GM12878 (cell line): ENCODE data around the gene FHIP2A.

Experiments used
- BRCA1 ChIP-seq: IDR thresholded peaks from 2 replicates; pipeline ENCODE4 v1.6.1; 2011; ENCODE audit warnings: low read depth, low read length, improper control_type of control experiment
- EP300 ChIP-seq, 2 experiments: fragments of 150-350 bp in 1 of 2; IDR thresholded peaks; 2 replicates each; pipeline ENCODE4 v1.6.1; 2011 to 2012; ENCODE audit warnings: low read depth in 2 of 2, low read length in 2 of 2, borderline replicate concordance in 1 of 2, improper control_type of control experiment in 1 of 2, inconsistent platforms in 1 of 2; ENCODE audit not compliant: control insufficient read depth in 1 of 2
- JUNB ChIP-seq: IDR thresholded peaks from 2 replicates; pipeline ENCODE4 v1.6.1; 2016; ENCODE audit warnings: antibody characterized with exemption, mild to moderate bottlenecking
- TAF1 ChIP-seq: IDR thresholded peaks from 2 replicates; pipeline ENCODE4 v1.6.1; 2011; ENCODE audit warnings: mild to moderate bottlenecking, low read depth, low read length, borderline replicate concordance
- TF ChIP-seq, protein P1 (sequence below), 3 experiments: IDR thresholded peaks in 2 of 3; conservative IDR thresholded peaks in 1 of 3; 2 replicates each; pipeline ENCODE4 v1.5.1; 2011; ENCODE audit warnings: low read depth in 3 of 3, low read length in 3 of 3, mild to moderate bottlenecking in 3 of 3, control low read depth in 2 of 3, moderate library complexity in 2 of 3, inconsistent platforms in 1 of 3, mixed read lengths in 1 of 3; ENCODE audit not compliant: control insufficient read depth in 2 of 3, insufficient read depth in 1 of 3; ENCODE audit errors: extremely low read depth in 1 of 3
- TF ChIP-seq, protein P2 (sequence below): fragments of 450-650 bp; IDR thresholded peaks from 2 replicates; pipeline ENCODE4 v1.6.1; 2016; ENCODE audit warnings: mild to moderate bottlenecking
- TF ChIP-seq, protein P3 (sequence below): IDR thresholded peaks from 2 replicates; pipeline ENCODE4 v1.6.1; 2011; ENCODE audit warnings: mild to moderate bottlenecking, low read depth, low read length, moderate library complexity; ENCODE audit not compliant: insufficient replicate concordance

DNA sequence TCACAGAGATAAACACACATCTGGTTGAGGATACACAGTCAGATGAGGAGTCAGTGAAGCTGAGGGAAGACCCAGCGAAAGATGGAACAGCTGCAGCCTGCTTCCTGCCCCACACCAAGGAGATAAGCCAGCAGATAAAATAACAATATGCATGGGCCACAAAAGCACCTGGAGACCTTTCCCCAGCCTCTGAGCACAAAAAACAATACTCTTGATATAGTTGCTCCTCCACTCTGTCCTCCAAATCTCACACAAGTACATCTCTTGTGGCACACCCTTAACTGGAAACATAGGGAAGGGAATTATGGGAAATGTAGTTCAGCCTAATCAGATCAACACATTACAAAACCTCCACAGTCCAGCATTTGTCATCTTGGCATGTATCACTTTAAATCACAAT lies 9.7 kb upstream of the FHIP2A start:
- TF ChIP-seq, protein P1, sequence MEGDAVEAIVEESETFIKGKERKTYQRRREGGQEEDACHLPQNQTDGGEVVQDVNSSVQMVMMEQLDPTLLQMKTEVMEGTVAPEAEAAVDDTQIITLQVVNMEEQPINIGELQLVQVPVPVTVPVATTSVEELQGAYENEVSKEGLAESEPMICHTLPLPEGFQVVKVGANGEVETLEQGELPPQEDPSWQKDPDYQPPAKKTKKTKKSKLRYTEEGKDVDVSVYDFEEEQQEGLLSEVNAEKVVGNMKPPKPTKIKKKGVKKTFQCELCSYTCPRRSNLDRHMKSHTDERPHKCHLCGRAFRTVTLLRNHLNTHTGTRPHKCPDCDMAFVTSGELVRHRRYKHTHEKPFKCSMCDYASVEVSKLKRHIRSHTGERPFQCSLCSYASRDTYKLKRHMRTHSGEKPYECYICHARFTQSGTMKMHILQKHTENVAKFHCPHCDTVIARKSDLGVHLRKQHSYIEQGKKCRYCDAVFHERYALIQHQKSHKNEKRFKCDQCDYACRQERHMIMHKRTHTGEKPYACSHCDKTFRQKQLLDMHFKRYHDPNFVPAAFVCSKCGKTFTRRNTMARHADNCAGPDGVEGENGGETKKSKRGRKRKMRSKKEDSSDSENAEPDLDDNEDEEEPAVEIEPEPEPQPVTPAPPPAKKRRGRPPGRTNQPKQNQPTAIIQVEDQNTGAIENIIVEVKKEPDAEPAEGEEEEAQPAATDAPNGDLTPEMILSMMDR (IDR thresholded peaks at IDR 0.05 in 2 of 3, conservative IDR thresholded peaks at IDR 0.05 in 1 of 3; ENCODE audit: control insufficient read depth in 2 of 3, extremely low read depth in 1 of 3, insufficient read depth in 1 of 3, low read depth in 3 of 3, low read length in 3 of 3), result no peak
- no peak for TF ChIP-seq JUNB
- no peak for TF ChIP-seq BRCA1
- no peak for TF ChIP-seq EP300 (IDR thresholded peaks at IDR 0.05; ENCODE audit: borderline replicate concordance in 1 of 2, control insufficient read depth in 1 of 2, low read depth in 2 of 2, low read length in 2 of 2)
- TF ChIP-seq, protein P2, sequence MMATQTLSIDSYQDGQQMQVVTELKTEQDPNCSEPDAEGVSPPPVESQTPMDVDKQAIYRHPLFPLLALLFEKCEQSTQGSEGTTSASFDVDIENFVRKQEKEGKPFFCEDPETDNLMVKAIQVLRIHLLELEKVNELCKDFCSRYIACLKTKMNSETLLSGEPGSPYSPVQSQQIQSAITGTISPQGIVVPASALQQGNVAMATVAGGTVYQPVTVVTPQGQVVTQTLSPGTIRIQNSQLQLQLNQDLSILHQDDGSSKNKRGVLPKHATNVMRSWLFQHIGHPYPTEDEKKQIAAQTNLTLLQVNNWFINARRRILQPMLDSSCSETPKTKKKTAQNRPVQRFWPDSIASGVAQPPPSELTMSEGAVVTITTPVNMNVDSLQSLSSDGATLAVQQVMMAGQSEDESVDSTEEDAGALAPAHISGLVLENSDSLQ, result no peak
- TF ChIP-seq TAF1, result no peak
- TF ChIP-seq, protein P3, sequence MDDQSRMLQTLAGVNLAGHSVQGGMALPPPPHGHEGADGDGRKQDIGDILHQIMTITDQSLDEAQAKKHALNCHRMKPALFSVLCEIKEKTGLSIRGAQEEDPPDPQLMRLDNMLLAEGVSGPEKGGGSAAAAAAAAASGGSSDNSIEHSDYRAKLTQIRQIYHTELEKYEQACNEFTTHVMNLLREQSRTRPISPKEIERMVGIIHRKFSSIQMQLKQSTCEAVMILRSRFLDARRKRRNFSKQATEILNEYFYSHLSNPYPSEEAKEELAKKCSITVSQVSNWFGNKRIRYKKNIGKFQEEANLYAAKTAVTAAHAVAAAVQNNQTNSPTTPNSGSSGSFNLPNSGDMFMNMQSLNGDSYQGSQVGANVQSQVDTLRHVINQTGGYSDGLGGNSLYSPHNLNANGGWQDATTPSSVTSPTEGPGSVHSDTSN, result no peak
